Activated CD4-positive, alpha-beta T cell treated with anti-CD3 and anti-CD28 coated beads, Interleukin-2, amount 50 U/mL, for 48 hours (primary cell): ENCODE data around the gene PDPR.
"Not testable (repeated sequence)": the region's sequence is repeated elsewhere in the genome, so short reads cannot be mapped to it uniquely, and the experiment has no call there.

Source experiments
- DNase-seq, 2 experiments: peaks; one replicate each; pipeline ENCODE4 v3.0.0-alpha.2; 2020

The PDPR gene

GRCh38 chr16:70166688-70167087 is 52.6 kb downstream of the PDPR start:
- not testable (repeated sequence) for DNase-seq

DNA sequence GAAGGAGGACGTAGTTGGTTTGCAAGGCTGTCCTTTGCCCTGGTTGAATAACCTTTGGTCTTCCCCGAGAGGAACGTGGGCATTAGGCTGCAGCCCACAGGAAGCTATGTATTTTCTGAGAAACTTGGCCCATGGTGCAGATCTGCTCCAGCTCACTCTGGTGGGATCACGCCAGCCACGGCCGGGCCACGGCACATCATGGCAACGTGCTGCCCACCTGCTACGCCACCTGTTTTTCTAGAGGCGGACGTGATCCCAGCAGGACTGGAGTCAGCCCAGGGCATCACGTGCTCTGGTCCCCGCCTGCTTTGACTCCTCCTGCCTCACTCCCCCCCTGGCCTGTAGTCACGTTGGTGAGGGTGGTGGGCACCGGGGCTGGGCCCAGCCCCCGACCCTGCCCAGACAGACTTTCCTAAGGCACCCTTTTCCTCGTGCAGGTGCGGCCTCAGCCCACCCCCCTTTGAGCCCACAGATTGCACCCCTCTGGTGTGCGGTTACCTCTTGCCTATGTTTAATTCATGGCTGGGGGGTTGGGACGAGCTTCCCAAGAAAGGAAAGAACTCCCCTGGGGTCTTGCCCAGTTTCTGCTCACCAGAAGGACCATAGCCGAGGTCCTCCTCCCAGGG is 59.2 kb downstream of the PDPR start, which contains the start of gene CLEC18C:
CLEC18C (plus strand) TSS at position 576 of the 626 bp plus-strand sequence. CDS start 492 bp downstream, outside the sequence.
- not testable (repeated sequence) for DNase-seq

DNA sequence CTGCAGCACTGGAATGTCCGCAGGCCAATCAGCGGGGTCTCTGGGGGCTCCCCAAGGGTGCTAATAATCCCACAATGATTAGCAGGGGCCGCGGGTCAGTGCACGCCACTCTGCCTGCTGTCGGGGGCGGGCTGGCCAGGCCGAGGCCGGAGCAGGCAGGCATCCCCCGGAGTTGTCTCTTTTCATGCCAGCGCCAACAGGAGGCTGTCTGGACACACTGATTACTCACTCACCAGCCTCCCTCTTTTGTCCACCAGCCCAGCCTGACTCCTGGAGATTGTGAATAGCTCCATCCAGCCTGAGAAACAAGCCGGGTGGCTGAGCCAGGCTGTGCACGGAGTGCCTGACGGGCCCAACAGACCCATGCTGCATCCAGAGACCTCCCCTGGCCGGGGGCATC is 59.8 kb downstream of the PDPR start:
- DNase-seq: not testable (repeated sequence)

DNA sequence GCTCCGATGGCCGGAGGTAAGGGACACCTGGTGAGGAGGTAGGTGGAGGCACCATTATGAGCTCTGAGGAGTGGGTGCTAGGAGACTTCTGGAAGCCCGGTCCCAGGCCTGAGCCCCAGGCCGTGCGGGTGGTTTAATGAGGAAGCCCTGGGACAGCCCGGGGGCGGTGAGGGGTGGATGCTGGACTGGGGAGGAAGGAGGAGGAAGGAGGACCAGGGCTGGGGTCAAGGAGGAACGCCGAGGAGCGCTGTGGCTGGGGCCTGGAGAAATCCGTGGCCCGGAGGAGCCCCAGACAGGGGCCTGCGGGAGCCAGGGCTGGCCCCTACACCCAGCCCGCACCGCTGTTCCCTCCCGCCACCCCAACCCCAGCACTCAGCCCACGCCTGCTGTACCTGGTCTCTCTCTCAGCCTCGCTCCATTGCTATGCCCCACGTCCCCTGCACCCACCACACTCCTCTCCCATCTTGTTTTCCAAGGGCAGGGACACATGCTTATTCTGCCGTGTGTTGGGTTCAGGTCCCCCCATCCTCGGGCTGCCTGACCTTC is 60.3 kb downstream of the PDPR start:
- not testable (repeated sequence) for DNase-seq

- not testable (repeated sequence) for DNase-seq
Measured at GRCh38 chr16:70187858-70188607, 73.9 kb downstream of the PDPR start.

GRCh38 chr16:70188608-70188915 is 74.4 kb downstream of the PDPR start:
- not testable (repeated sequence) for DNase-seq

- not testable (repeated sequence) for DNase-seq
Measured at GRCh38 chr16:70190574-70190973, 76.4 kb downstream of the PDPR start.

- not testable (repeated sequence) for DNase-seq
Measured at GRCh38 chr16:70196683-70197300, 82.7 kb downstream of the PDPR start.

GRCh38 chr16:70197611-70198010 is 83.5 kb downstream of the PDPR start:
- not testable (repeated sequence) for DNase-seq

DNA sequence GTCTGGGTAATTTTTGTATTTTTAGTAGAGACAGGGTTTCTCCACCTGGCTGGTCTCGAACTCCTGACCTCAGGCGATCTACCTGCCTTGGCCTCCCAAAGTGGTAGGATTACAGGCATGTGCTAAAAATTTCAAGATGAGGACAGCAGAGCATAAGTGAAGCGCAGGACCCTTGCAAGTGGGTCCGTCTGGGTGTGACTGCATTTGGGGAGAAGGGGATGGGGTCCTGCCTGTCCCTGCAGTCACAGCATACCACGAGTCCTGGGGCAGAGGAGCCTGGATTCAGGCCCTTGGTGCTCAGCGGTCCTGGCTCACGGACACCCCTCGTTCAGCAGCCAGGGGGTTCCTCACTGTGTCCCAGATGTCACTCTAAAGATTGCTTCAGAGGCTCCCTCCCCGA is 84.1 kb downstream of the PDPR start:
- DNase-seq: not testable (repeated sequence)

GRCh38 chr16:70198666-70199065 is 84.5 kb downstream of the PDPR start:
- DNase-seq: not testable (repeated sequence)

GRCh38 chr16:70199170-70199569 is 85.0 kb downstream of the PDPR start:
- not testable (repeated sequence) for DNase-seq

DNA sequence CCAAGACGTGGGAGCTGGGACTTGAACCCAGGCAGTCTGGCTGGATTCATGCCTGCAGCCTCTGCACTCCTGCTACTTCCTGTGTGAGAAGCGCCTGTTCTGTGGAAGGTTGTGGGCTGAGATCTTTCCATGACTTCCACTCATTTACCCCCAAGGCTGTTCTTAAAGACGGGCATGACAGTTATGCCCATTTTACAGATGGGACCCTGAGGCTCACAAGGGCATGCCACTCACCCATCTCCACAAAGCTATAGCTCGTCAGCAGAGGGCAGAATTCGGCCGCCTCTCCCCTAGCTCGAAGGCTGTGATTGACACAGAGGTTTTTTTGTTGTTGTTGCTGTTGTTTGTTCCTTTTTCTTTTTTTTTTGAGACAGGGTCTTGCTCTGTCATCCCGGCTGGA is 85.9 kb downstream of the PDPR start:
- DNase-seq: not testable (repeated sequence)

DNA sequence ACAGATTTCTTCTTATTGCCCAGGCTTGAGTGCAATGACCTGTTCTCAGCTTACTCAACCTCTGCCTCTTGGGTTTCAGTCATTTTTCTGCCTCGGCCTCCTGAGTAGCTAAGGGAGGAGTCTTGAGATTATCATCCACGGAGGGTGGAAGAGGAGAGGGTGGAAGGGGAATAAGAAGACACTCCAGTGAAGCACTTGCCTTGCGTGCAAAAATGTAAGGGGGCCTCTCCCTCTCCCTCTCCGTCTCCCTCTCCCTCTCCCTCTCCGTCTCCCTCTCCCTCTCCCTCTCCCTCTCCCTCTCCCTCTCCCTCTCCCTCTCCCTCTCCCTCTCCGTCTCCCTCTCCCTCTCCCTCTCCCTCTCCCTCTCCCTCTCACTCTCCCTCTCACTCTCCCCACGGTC is 89.4 kb downstream of the PDPR start:
- DNase-seq: not testable (repeated sequence)

DNA sequence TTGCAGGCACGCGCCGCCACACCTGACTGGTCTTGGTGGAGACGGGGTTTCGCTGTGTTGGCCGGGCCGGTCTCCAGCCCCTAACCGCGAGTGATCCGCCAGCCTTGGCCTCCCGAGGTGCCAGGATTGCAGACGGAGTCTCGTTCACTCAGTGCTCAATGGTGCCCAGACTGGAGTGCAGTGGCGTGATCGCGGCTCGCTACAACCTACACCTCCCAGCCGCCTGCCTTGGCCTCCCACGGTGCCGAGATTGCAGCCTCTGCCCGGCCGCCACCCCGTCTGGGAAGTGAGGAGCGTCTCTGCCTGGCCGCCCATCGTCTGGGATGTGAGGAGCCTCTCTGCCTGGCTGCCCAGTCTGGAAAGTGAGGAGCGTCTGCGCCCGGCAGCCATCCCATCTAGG is 89.9 kb downstream of the PDPR start:
- DNase-seq: not testable (repeated sequence)

DNA sequence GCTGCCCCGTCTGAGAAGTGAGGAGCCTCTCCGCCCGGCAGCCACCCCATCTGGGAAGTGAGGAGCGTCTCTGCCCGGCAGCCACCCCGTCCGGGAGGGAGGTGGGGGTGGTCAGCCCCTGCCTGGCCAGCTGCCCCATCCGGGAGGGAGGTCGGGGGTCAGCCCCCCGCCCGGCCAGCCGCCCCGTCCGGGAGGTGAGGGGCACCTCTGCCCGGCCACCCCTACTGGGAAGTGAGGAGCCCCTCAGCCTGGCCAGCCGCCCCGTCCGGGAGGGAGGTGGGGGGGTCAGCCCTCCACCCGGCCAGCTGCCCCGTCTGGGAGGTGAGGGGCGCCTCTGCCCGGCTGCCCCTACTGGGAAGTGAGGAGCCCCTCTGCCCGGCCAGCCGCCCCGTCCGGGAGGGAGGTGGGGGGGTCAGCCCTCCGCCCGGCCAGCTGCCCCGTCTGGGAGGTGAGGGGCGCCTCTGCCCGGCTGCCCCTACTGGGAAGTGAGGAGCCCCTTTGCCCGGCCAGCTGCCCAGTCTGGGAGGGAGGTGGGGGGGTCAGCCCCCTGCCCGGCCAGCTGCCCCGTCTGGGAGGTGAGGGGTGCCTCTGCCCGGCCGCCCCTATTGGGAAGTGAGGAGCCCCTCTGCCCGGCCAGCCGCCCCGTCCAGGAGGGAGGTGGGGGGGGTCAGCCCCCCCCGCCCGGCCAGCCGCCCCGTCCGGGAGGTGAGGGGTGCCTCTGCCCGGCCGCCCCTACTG is 90.7 kb downstream of the PDPR start:
- not testable (repeated sequence) for DNase-seq

DNA sequence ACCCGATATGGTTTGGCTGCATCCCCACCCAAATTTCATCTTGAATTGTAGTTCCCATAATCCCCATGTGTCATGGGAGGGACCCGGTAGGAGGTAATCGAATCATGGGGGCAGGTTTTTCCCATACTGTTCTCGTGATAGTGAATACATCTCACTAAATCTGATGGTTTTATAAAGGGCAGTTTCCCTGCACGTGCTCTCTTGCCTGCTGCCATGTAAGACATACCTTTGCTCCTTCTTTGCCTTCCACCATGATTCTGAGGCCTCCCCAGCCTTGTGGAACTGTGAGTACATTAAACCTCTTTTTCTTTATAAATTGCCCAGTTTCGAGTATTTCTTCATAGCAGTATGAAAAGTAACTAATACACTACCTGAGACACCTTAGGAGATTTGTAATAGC is 92.2 kb downstream of the PDPR start:
- not testable (repeated sequence) for DNase-seq
